ENCODE measurements around the gene FOXC1.

DNA sequence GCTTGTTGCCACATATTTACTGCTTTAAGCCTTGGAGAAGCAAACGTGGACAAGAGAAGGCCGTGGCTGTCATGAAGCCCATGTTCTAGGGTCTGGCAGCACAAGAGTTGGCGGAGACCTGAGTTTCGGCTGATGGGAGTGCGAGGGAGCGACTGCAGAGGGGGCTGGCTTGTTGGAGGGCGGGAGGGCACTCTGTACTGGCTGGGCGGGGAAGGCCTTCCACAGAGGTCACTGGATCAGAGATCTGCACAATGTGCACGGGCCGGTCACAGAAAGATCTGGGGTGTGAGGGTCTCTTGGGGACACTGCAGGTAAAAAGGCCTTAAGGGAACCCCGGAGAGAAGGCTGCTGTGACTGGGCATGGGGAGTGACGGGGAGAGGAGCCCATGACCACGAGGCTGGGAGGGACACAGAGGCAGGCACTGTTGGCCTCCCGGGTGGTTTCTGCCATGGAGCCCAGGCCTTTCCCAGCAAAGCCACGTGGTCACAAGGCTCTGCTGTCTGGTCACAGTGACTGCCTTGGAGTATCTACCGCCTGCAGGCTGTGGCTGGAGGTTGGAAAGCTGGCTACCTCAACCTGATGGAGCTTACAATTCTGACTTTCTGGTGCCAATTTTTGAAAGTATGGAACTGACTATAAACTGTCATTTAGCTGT, 23.8 kb downstream of the FOXC1 start:
- TF ChIP-seq, protein P1, sequence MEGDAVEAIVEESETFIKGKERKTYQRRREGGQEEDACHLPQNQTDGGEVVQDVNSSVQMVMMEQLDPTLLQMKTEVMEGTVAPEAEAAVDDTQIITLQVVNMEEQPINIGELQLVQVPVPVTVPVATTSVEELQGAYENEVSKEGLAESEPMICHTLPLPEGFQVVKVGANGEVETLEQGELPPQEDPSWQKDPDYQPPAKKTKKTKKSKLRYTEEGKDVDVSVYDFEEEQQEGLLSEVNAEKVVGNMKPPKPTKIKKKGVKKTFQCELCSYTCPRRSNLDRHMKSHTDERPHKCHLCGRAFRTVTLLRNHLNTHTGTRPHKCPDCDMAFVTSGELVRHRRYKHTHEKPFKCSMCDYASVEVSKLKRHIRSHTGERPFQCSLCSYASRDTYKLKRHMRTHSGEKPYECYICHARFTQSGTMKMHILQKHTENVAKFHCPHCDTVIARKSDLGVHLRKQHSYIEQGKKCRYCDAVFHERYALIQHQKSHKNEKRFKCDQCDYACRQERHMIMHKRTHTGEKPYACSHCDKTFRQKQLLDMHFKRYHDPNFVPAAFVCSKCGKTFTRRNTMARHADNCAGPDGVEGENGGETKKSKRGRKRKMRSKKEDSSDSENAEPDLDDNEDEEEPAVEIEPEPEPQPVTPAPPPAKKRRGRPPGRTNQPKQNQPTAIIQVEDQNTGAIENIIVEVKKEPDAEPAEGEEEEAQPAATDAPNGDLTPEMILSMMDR (IDR thresholded peaks at IDR 0.05; ENCODE audit: low read depth, low read length): no peak
- TF ChIP-seq POLR2A (IDR thresholded peaks at IDR 0.05; ENCODE audit: extremely low read depth, insufficient read length): no peak

Measured in NB4 (cell line).